ENCODE results near the gene MTRF1. TPM values are rescaled to one million over a fixed set of nuclear protein-coding genes. Genes with fewer than 3 reads are reported as not detected.

MTRF1 gene
- total RNA-seq (2021; ENCODE audit: unreplicated experiment) (13.7 TPM), Bru-seq, nascent RNA (percentile 60 among the genes with signal in this experiment), BruChase-seq, experiment 1, labeled RNA remaining after a 2-hour chase (percentile 63 among the genes with signal in this experiment), BruChase-seq, experiment 2, labeled RNA remaining after a 6-hour chase (percentile 61 among the genes with signal in this experiment)
- polyA plus RNA-seq (2012; ENCODE audit: insufficient read length) = 6.1 TPM
- long read RNA-seq, partial matches to known transcripts = 5 of 20 reads
- long read RNA-seq, other reads (novel, unspliced or antisense) = 14 of 20 reads

GRCh38 chr13:41263261-41263971 lies at the start of gene MTRF1:
TSS of gene MTRF1 (minus strand) at chr13:41263576. CDS start at chr13:41260907, 2,669 bp downstream.
- BruUV-seq (replicated peaks) = no TSS peak
- DNase-seq (ENCODE audit: low read depth, low spot score) (peak; percentile 56), ATAC-seq (peak; percentile 99)
- TF ChIP-seq POLR2AphosphoS5 (IDR thresholded peaks at IDR 0.05; ENCODE audit: low read depth, low read length) (peak; percentile 38; the same call in 1 of the 2 replicates), SIN3A (IDR thresholded peaks at IDR 0.05; ENCODE audit: borderline replicate concordance, insufficient read depth, low read depth, low read length) (no peak)
- peak within 1 kb of the TSS; percentile 88 to 90 for H3K4me3 ChIP-seq (ENCODE audit: low read depth in 2 of 2, low read length in 2 of 2)
- H3K27ac ChIP-seq (ENCODE audit: low read length) = peak within 1 kb of the TSS; percentile 97
- no peaks in the 10 kb centered on the region for H3K27me3 ChIP-seq (ENCODE audit: control insufficient read depth, insufficient read depth, low read length)
- ChIA-PET CTCF (interaction anchor here (0.6 to 0.9 kb wide), 2 partner anchors 88 to 208 kb away, joined by 3 to 5 read pairs; no protein-coding TSS in a partner anchor), POLR2A (no interaction called here)
- intact Hi-C loops (cut with micrococcal nuclease; ENCODE audit: unreplicated experiment) (no loop called here), in situ Hi-C loops (cut with HindIII; ENCODE audit: low pct_unique_long_range_greater_than_20kb, low sequenced_read_pairs) (no loop called here)
- peaks cover 3% of the 10 kb centered on the region; the same call in 1 of the 2 replicates for H3K36me3 ChIP-seq (ENCODE audit: control insufficient read depth, insufficient read depth, low read length)
- H3K9me3 ChIP-seq (ENCODE audit: control insufficient read depth, insufficient read depth, low read depth, low read length) = peaks cover 13% of the 10 kb centered on the region; the same call in 1 of the 2 replicates
- no peaks in the 10 kb centered on the region for H3K4me1 ChIP-seq (ENCODE audit: control insufficient read depth, insufficient read depth, low read length)

- H3K4me1 ChIP-seq (ENCODE audit: control insufficient read depth, insufficient read depth, low read length) = peaks cover 18% of the 10 kb centered on the region
- no peak for TF ChIP-seq SIN3A (IDR thresholded peaks at IDR 0.05; ENCODE audit: borderline replicate concordance, insufficient read depth, low read depth, low read length)
- no peak for TF ChIP-seq REST (IDR thresholded peaks at IDR 0.05; ENCODE audit: insufficient read depth in 1 of 2, low read depth in 2 of 2, low read length in 1 of 2)
- TF ChIP-seq POLR2AphosphoS5 (IDR thresholded peaks at IDR 0.05; ENCODE audit: low read depth, low read length) = no peak
- no peak for TF ChIP-seq CTCF (IDR thresholded peaks at IDR 0.05)
- no peak for TF ChIP-seq TCF7L2 (IDR thresholded peaks at IDR 0.05; ENCODE audit: low read depth, low read length)
- H3K9me3 ChIP-seq (ENCODE audit: control insufficient read depth, insufficient read depth, low read depth, low read length) = no peaks in the 10 kb centered on the region
- POLR2A ChIA-PET = no interaction called here
- intact Hi-C loops (cut with micrococcal nuclease; ENCODE audit: unreplicated experiment) (no loop called here), in situ Hi-C loops (cut with HindIII; ENCODE audit: low pct_unique_long_range_greater_than_20kb, low sequenced_read_pairs) (no loop called here)
- no peaks in the 10 kb centered on the region for H3K27me3 ChIP-seq (ENCODE audit: control insufficient read depth, insufficient read depth, low read length)
- no peaks in the 10 kb centered on the region; the same call in none of the 2 replicates for H3K36me3 ChIP-seq (ENCODE audit: control insufficient read depth, insufficient read depth, low read length)
- CTCF ChIA-PET = no interaction called here
- TSS peak; percentile 50 for BruUV-seq (replicated peaks)
- no peak for DNase-seq (ENCODE audit: low read depth, low spot score)
- peak overlapping the region; percentile 91 for H3K27ac ChIP-seq (ENCODE audit: low read length)
- no peak for ATAC-seq
- peak overlapping the region; percentile 84 to 96 for H3K4me3 ChIP-seq (ENCODE audit: low read depth in 2 of 2, low read length in 2 of 2)
Observed at GRCh38 chr13:41313117-41313516, 49.7 kb upstream of the MTRF1 start.

All from Panc1 (cell line).